Upper lobe of left lung (tissue), 6 donors: ENCODE results near the gene FKBP1A. TPM values are rescaled to one million over a fixed set of nuclear protein-coding genes. Genes with fewer than 3 reads are reported as not detected.

Experiments used
- ATAC-seq, 2 donors: fragments of 200-7000 bp; cut with Tn5 transposase; one replicate each; pipeline ENCODE4 v1.9.1; 2022; ENCODE audit warnings: mild to moderate bottlenecking in 2 of 2, moderate library complexity in 2 of 2; ENCODE audit not compliant: low FRiP score in 2 of 2
- DNase-seq, 2 donors: peaks; one replicate each; pipeline ENCODE4 v3.0.0-alpha.2; 2019 to 2020
- H3K27ac ChIP-seq, 4 donors: fragments of 200-600 bp; sonication (generic); one replicate each; pipeline ENCODE4 v1.5.1; 2016 to 2019
- H3K27me3 ChIP-seq, 4 donors: fragments of 200-600 bp; sonication (generic); one replicate each; pipeline ENCODE4 v1.5.1; 2017 to 2019
- H3K36me3 ChIP-seq, 4 donors: fragments of 200-600 bp; sonication (generic); one replicate each; pipeline ENCODE4 v1.5.1; 2016 to 2019
- H3K4me1 ChIP-seq, 4 donors: fragments of 200-600 bp; sonication (generic); one replicate each; pipeline ENCODE4 v1.5.1; 2018 to 2019
- H3K4me3 ChIP-seq, 4 donors: fragments of 200-600 bp; sonication (generic); one replicate each; pipeline ENCODE4 v1.5.1; 2017 to 2019; ENCODE audit warnings: mild to moderate bottlenecking in 2 of 4, moderate library complexity in 1 of 4
- H3K9me3 ChIP-seq, 4 donors: fragments of 200-600 bp; sonication (generic); one replicate each; pipeline ENCODE4 v1.5.1; 2018 to 2019
- EP300 ChIP-seq, 4 donors: sonication (generic); formaldehyde crosslinking; IDR thresholded peaks; one replicate each; pipeline ENCODE4 v1.5.1; 2017; ENCODE audit warnings: antibody characterized with exemption in 4 of 4, control low read depth in 2 of 4
- POLR2A ChIP-seq, 4 donors: fragments of 450-650 bp; IDR thresholded peaks; one replicate each; pipeline ENCODE4 v1.5.1; 2016 to 2017; ENCODE audit warnings: antibody characterized with exemption in 4 of 4, mild to moderate bottlenecking in 2 of 4
- POLR2AphosphoS5 ChIP-seq, 2 donors: sonication (generic); formaldehyde crosslinking; IDR thresholded peaks; one replicate each; pipeline ENCODE4 v1.5.1; 2017; ENCODE audit warnings: antibody characterized with exemption in 2 of 2
- whole genome bisulfite sequencing, 2 donors: methylation state at CpG; one replicate each; pipeline ENCODE4 v1.1.5; 2017 to 2018; 5-methylcytosine and 5-hydroxymethylcytosine counted together
- total RNA-seq, 6 donors: library from RNA; depleted of rRNA in 4 of 6; stranded (reverse); fragments of >200 nt in 4 of 6; gene quantifications; one replicate each; pipeline versions ENCODE4 v1.1.0 to v1.2.1, GENCODE V29; 2016 to 2021
- TF ChIP-seq, protein P1 (sequence below), 6 experiments: fragments of 450-650 bp in 4 of 6; fragments of 200-600 bp in 2 of 6; sonication (generic) in 2 of 6; IDR thresholded peaks; one replicate each; pipeline ENCODE4 v1.5.1; 2016 to 2019; ENCODE audit warnings: antibody characterized with exemption in 6 of 6
- donor health status: DM: no; HTN: no; CAD: no; lungs with moderate emphysema.
- donor health status: DM: no; HTN: yes; CAD: no; lungs with severe emphysema.

Gene FKBP1A
- total RNA-seq, 6 donors from 2014 or later: 75.4 to 328 (median 160) TPM

DNA sequence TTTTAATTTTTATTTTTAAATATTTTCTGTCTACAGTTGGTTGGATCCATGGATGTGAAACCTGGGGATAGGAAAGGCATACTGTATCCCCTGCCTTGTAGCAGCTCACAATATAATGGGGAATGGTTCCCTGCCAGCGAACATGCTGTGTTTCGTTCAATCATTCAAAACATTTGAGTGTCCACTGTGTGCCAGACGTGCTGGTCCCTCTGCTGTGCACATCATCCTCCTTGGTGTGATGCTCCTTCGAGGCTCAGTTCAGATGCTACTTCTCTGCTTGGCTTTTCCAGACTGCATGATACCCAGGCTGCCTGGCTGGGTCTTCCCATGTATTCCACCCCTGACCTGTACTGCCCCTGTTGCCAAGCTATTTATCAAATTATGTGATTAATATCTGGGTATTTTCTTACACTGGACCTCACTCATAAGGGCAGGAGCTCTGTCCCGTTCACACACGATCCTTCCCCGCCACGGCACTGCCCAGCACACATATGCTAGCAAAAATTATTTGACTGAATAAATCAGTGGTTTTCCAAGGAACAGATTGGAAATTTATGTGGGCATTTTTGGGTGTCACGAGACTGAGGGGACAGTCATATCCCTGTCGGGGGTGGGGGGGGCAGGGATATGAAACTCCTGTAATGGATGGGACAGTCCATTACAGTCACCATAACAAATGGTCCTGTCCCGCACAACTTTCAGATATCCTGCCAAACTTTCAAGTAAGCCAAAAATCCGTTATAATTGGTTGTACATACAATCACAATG is 68.8 kb downstream of the FKBP1A start:
- Histone ChIP-seq H3K9me3 (no peaks in the 10 kb centered on the region), H3K4me1 (peaks cover 49 to 65% (median 53%) of the 10 kb centered on the region in 4 donors), H3K4me3 (no peak overlapping the region), H3K36me3 (no peaks in the 10 kb centered on the region), H3K27ac (peak overlapping the region; percentile 93 to 99 (median 97)), H3K27me3 (no peaks in the 10 kb centered on the region)
- ATAC-seq: no peak
- 71 to 72% methylated on average over 12 of the region's 12 CpGs for WGBS, 2 donors
- TF ChIP-seq, protein P1, sequence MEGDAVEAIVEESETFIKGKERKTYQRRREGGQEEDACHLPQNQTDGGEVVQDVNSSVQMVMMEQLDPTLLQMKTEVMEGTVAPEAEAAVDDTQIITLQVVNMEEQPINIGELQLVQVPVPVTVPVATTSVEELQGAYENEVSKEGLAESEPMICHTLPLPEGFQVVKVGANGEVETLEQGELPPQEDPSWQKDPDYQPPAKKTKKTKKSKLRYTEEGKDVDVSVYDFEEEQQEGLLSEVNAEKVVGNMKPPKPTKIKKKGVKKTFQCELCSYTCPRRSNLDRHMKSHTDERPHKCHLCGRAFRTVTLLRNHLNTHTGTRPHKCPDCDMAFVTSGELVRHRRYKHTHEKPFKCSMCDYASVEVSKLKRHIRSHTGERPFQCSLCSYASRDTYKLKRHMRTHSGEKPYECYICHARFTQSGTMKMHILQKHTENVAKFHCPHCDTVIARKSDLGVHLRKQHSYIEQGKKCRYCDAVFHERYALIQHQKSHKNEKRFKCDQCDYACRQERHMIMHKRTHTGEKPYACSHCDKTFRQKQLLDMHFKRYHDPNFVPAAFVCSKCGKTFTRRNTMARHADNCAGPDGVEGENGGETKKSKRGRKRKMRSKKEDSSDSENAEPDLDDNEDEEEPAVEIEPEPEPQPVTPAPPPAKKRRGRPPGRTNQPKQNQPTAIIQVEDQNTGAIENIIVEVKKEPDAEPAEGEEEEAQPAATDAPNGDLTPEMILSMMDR (IDR thresholded peaks at IDR 0.05): no peak
- TF ChIP-seq POLR2AphosphoS5 (IDR thresholded peaks at IDR 0.05) (no peak), POLR2A (IDR thresholded peaks at IDR 0.05) (no peak), EP300 (IDR thresholded peaks at IDR 0.05) (no peak)
- DNase-seq: peak in 1 of 2 donors; percentile 17

DNA sequence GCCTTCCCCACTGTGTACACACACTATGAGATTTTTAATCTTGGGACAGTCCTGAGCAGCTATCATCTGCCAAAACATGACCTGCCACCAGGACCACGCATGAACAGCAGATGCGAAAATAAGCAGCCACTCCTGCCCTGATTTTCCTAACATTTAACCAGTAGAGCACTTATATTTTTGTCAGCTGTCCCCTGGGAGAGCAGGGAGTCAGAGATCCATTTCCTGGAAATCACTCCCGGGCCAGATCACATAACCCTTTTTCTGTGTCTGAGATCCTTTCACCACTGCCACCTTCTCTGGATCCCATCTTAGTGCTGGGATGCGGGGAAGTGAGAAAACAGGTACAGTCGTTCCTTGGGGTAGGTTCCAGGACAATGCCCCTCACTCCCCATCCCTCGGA is 69.6 kb downstream of the FKBP1A start:
- no peak for ATAC-seq
- Histone ChIP-seq H3K27ac (peak overlapping the region; percentile 93 to 99 (median 97)), H3K4me1 (peaks cover 41 to 57% (median 46%) of the 10 kb centered on the region in 4 donors), H3K9me3 (no peaks in the 10 kb centered on the region), H3K27me3 (no peaks in the 10 kb centered on the region), H3K4me3 (no peak overlapping the region), H3K36me3 (no peaks in the 10 kb centered on the region)
- DNase-seq: no peak
- 58 to 65% methylated on average over 6 of the region's 6 CpGs for WGBS, 2 donors
- TF ChIP-seq POLR2AphosphoS5 (IDR thresholded peaks at IDR 0.05): no peak

DNA sequence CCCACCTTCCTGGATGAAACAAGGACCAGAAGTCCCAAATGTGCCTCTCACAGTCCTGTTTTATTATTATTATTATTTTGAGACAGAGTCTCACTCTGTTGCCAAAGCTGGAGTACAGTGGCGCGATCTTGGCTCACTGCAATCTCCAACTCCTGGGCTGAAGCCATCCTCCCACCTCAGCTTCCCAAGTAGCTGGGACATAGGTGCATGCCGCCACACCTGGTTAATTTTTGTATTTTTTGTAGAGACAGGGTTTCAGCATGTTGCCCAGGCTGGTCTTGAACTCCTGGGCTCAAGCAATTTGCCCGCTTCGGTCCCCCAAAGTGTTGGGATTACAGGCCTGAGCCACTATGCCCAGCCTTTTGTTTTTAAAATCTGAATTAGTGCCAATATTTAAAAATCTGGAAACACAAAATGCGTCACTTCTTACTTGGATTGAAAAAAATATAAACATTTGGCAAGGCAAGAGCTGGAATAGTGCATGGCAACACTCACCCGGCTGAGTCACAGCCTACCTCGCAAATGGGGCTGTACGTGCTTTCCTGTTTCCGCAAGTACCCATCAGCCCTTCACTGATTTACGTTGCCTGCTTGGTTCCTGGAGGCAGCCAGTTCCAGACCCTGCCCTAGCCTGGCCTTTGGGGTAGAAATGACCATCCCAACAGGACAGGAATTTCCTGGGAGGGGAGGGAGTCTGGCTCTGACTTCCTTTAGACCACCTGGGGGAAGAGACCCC is 70.2 kb downstream of the FKBP1A start:
- no peaks in the 10 kb centered on the region for H3K27me3 ChIP-seq
- ATAC-seq: no peak
- DNase-seq: peak in 1 of 2 donors; percentile 57
- no peaks in the 10 kb centered on the region for H3K9me3 ChIP-seq
- no peaks in the 10 kb centered on the region for H3K36me3 ChIP-seq
- WGBS, 2 donors: 61 to 66% methylated on average over 11 of the region's 11 CpGs
- TF ChIP-seq EP300 (IDR thresholded peaks at IDR 0.05) (peak; percentile 68 to 88 (median 77)), POLR2AphosphoS5 (IDR thresholded peaks at IDR 0.05) (peak; percentile 91), POLR2A (IDR thresholded peaks at IDR 0.05) (peak in 2 of 4 donors; percentile 20 to 34)
- TF ChIP-seq, protein P1 (IDR thresholded peaks at IDR 0.05): no peak
- peak overlapping the region; percentile 93 to 99 (median 97) for H3K27ac ChIP-seq
- H3K4me1 ChIP-seq: peaks cover 35 to 54% (median 40%) of the 10 kb centered on the region in 4 donors
- no peak overlapping the region for H3K4me3 ChIP-seq

DNA sequence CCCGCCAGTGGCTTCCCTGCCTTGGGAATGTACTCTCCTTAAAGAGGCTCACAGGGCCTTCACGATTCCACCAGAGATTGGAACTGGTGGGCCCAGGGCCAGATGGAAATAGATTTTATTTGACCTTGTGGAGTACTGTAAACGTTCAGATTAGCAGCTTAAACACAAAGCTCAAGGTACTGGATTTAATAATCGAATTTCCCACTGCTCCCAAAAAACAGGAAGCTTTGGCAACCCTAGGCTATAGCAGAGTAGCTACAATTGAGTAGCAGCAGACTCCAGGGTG is 71.3 kb downstream of the FKBP1A start:
- H3K36me3 ChIP-seq: no peaks in the 10 kb centered on the region
- no peak for TF ChIP-seq POLR2AphosphoS5 (IDR thresholded peaks at IDR 0.05)
- TF ChIP-seq, protein P1 (IDR thresholded peaks at IDR 0.05): no peak
- no peak for TF ChIP-seq POLR2A (IDR thresholded peaks at IDR 0.05)
- no peak for TF ChIP-seq EP300 (IDR thresholded peaks at IDR 0.05)
- peaks cover 26 to 47% (median 29%) of the 10 kb centered on the region in 4 donors for H3K4me1 ChIP-seq
- ATAC-seq (no peak), DNase-seq (no peak)
- no peaks in the 10 kb centered on the region for H3K27me3 ChIP-seq
- no peak overlapping the region for H3K4me3 ChIP-seq
- H3K27ac ChIP-seq: peak overlapping the region; percentile 93 to 99 (median 96)
- no peaks in the 10 kb centered on the region for H3K9me3 ChIP-seq
- WGBS, 2 donors: 18 to 45% methylated on average over 4 of the region's 4 CpGs

DNA sequence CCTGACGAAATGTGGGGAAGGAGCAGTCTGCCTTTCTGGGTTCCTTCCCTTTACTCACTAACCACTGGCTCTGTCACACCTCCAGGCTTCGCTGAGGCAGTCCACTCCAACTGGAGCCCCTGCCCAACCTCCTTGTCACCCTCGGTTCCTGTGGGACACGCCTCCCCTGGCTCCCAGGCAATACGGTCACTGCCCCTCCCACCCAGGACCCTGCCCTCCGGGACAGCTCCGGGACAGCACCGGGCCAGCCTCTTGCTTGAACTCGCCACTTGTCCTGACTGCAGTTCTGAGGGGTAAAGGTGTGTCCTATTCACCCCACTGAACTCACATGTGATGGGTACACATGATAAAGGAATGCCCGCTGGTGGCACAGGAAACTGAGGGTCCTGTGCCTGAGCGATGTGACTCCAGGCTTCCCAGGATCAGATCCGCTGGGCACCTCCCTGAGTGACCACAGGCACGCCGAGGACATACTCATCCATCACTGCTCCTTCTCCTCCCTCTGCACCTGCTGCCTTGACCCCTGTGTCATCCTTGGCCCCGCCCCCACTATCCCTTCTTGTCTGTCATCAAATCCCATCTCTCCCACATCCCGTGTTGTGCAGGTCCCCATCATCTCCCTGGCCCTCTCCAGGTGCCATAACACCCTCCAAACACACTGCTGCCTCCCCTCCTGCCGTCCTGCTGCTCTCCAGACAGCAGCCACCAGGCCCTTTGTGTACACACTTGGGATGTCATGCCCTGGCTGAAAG is 71.8 kb downstream of the FKBP1A start:
- H3K27ac ChIP-seq: peak overlapping the region in 3 of 4 donors; percentile 93 to 98 (median 93)
- H3K4me1 ChIP-seq: peaks cover 21 to 42% (median 24%) of the 10 kb centered on the region in 4 donors
- 77% methylated on average over 12 to 17 of the region's 17 CpGs for WGBS, 2 donors
- H3K9me3 ChIP-seq: no peaks in the 10 kb centered on the region
- TF ChIP-seq, protein P1 (IDR thresholded peaks at IDR 0.05): no peak
- TF ChIP-seq POLR2AphosphoS5 (IDR thresholded peaks at IDR 0.05) (no peak), EP300 (IDR thresholded peaks at IDR 0.05) (no peak), POLR2A (IDR thresholded peaks at IDR 0.05) (no peak)
- H3K27me3 ChIP-seq: no peaks in the 10 kb centered on the region
- ATAC-seq: no peak
- no peaks in the 10 kb centered on the region for H3K36me3 ChIP-seq
- H3K4me3 ChIP-seq: no peak overlapping the region
- peak in 1 of 2 donors; percentile 52 for DNase-seq
